HUES64 (cell line): Measurements from ENCODE around the gene VEGFC.

ENCODE experiments used
- H3K27ac ChIP-seq: 2 replicates; pipeline ENCODE4 v1.7.0; 2013; ENCODE audit warnings: low read depth, low read length, inconsistent platforms
- H3K27me3 ChIP-seq: 2 replicates; pipeline ENCODE4 v1.6.1; 2013; ENCODE audit warnings: mild to moderate bottlenecking, low read length; ENCODE audit not compliant: insufficient read depth
- H3K36me3 ChIP-seq: 2 replicates; pipeline ENCODE4 v1.6.1; 2013; ENCODE audit warnings: mild to moderate bottlenecking, low read length; ENCODE audit not compliant: insufficient read depth
- H3K4me1 ChIP-seq: 2 replicates; pipeline ENCODE4 v1.6.1; 2013; ENCODE audit warnings: mild to moderate bottlenecking, low read length, moderate library complexity; ENCODE audit not compliant: insufficient read depth
- H3K4me3 ChIP-seq: 2 replicates; pipeline ENCODE4 v1.5.1; 2013; ENCODE audit warnings: mild to moderate bottlenecking, low read length, moderate library complexity
- H3K9ac ChIP-seq: 2 replicates; pipeline ENCODE4 v1.6.1; 2013; ENCODE audit warnings: mild to moderate bottlenecking, low read depth, low read length
- H3K9me3 ChIP-seq: 2 replicates; pipeline ENCODE4 v1.6.1; 2013; ENCODE audit warnings: low read depth, low read length; ENCODE audit not compliant: insufficient read depth
- WGBS: fragments of 150-250, 120-280 bp; methylation state at CpG from one replicate; pipeline ENCODE4 v1.1.7; 2013; ENCODE audit warnings: missing lambda C conversion rate; 5-methylcytosine and 5-hydroxymethylcytosine counted together

VEGFC gene

DNA sequence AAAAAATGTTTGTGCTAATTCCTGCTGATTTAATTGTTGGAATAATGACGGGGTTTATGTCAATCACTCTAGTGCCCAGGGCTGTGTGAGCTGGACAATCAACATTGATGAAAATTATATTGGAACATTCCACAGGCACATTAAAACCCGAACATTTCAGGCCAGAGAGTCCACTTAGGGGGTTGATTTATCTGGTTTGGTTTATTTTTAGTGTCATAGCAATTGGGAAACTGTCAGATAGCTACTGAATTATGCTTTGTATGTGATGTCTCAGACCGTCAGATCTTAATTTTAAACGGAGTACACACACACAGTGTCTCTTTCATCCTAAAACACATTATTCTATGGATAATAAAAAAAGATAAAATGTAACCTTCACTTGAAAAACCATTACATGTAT is 51.5 kb downstream of the VEGFC start:
- Histone ChIP-seq H3K36me3 (no peaks in the 10 kb centered on the region), H3K9me3 (no peaks in the 10 kb centered on the region), H3K27ac (no peak overlapping the region), H3K9ac (no peak overlapping the region), H3K27me3 (no peaks in the 10 kb centered on the region), H3K4me1 (no peaks in the 10 kb centered on the region), H3K4me3 (no peak overlapping the region)
- WGBS, result 99% methylated on average over 2 of the region's 4 CpGs

DNA sequence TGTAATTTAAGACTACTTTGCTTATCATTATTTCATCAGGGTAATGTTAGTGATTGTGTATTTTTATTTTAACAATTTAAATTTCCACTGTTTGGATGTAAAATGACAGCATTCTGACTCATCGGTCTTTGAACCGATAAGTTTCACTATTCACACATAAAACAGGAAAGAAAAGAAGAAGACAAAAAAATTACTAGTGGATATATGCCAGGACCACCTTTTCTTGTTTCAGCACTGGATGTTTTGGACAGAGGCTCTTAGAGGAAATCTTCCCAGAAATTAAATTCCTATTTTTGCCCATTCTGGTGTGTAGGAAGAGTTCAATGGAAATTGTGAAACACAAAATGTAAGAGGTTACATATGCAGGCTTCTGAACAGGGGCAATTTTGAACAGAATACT is 57.4 kb downstream of the VEGFC start:
- WGBS, result no CpG with 5 or more reads among the region's 2 CpGs

DNA sequence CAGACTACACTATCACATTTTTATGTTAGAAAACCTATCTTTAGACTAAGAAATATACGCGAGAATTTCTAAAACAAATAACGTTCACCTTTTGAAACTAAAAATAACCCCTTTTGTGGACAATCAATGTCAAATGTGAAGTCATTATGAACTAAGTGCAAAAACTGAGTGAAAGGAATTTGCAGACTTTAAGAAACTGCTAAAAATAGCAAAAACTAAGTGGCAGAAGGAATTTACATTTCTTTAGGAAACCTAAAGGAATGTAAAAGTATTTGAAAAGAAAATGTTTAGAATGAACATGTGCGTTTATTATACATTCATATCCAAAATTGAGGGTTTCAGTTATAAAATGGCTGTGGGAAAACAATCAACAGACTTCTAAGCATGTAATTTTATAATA is 58.3 kb downstream of the VEGFC start:
- H3K27ac ChIP-seq, result no peak overlapping the region
- H3K9me3 ChIP-seq, result no peaks in the 10 kb centered on the region
- peaks cover 8% of the 10 kb centered on the region for H3K4me1 ChIP-seq
- H3K36me3 ChIP-seq, result no peaks in the 10 kb centered on the region
- H3K4me3 ChIP-seq, result no peak overlapping the region
- 94% methylated on average over 2 of the region's 4 CpGs for WGBS
- no peak overlapping the region for H3K9ac ChIP-seq
- no peaks in the 10 kb centered on the region for H3K27me3 ChIP-seq

More for the DNA sequence above, 57.4 kb downstream of the VEGFC start:
- Histone ChIP-seq H3K4me1 (peaks cover 8% of the 10 kb centered on the region), H3K4me3 (no peak overlapping the region), H3K36me3 (no peaks in the 10 kb centered on the region), H3K27ac (no peak overlapping the region), H3K9me3 (no peaks in the 10 kb centered on the region), H3K27me3 (no peaks in the 10 kb centered on the region), H3K9ac (no peak overlapping the region)

DNA sequence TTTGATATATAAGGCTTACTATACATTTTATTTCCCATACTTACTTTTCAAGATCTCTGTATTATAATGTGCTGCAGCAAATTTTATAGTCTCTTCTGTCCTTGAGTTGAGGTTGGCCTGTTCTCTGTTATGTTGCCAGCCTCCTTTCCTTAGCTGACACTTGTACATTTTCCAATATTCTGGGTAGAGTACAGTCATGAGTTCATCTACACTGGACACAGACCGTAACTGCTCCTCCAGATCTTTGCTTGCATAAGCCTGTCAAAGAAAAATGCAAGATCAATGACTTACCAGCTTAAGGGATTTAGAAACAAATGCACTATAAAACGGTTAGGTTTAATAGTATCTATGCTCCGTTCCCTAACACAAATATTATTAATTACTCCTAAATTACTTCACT is 63.2 kb downstream of the VEGFC start:
- WGBS, result 96% methylated on average over 1 of the region's 3 CpGs
- H3K9ac ChIP-seq, result no peak overlapping the region
- H3K4me1 ChIP-seq, result peaks cover 5% of the 10 kb centered on the region
- no peaks in the 10 kb centered on the region for H3K27me3 ChIP-seq
- H3K27ac ChIP-seq, result no peak overlapping the region
- no peaks in the 10 kb centered on the region for H3K9me3 ChIP-seq
- no peak overlapping the region for H3K4me3 ChIP-seq
- no peaks in the 10 kb centered on the region for H3K36me3 ChIP-seq

GRCh38 chr4:176726803-176727202 is 65.9 kb downstream of the VEGFC start:
- no peaks in the 10 kb centered on the region for H3K36me3 ChIP-seq
- H3K4me3 ChIP-seq, result no peak overlapping the region
- WGBS, result 94% methylated on average over 8 of the region's 8 CpGs
- no peak overlapping the region for H3K9ac ChIP-seq
- H3K27me3 ChIP-seq, result no peaks in the 10 kb centered on the region
- no peaks in the 10 kb centered on the region for H3K9me3 ChIP-seq
- H3K4me1 ChIP-seq, result no peaks in the 10 kb centered on the region
- no peak overlapping the region for H3K27ac ChIP-seq

DNA sequence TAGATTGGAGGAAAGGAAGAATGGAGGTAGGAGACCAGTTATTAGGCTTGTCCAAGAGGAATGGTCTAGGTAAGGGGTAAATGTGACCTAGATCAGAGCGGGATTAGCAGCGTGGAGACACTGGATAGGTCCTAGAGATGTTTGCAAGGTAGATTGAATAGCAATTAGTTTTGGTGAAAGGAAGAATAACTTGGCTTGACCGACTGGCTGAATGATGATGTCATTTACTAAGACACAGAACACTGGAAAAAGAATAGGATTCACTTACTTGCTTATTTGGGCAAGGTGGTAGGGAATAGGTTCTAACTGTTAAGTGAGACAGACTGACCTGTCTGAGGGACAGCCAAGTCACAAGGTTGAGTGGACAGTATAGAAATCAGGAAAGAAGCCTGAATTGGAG is 71.3 kb downstream of the VEGFC start:
- Histone ChIP-seq H3K36me3 (no peaks in the 10 kb centered on the region), H3K4me1 (no peaks in the 10 kb centered on the region), H3K27me3 (no peaks in the 10 kb centered on the region), H3K4me3 (no peak overlapping the region), H3K27ac (no peak overlapping the region), H3K9me3 (no peaks in the 10 kb centered on the region), H3K9ac (no peak overlapping the region)
- 89% methylated on average over 3 of the region's 3 CpGs for WGBS

DNA sequence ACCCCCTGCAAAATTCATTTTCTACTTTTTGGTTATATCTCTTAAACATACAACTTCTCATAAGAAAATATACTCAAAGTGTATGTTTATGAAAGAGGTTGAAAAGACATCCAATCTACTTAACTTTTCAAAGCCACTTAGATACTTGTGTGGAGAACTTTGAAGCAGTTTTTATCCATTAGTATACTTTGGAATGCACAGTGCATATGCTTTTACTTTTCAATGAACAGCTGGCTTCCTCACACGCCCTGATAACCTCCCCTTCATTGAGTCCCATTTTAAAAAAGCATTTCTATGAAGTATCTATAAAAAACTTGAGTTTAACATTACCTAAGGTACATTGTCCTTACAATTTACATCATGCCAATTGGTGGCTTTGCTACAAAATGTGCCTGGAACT is 73.8 kb downstream of the VEGFC start:
- no peaks in the 10 kb centered on the region for H3K9me3 ChIP-seq
- H3K4me3 ChIP-seq, result no peak overlapping the region
- H3K36me3 ChIP-seq, result no peaks in the 10 kb centered on the region
- H3K27me3 ChIP-seq, result no peaks in the 10 kb centered on the region
- no peaks in the 10 kb centered on the region for H3K4me1 ChIP-seq
- H3K27ac ChIP-seq, result no peak overlapping the region
- no peak overlapping the region for H3K9ac ChIP-seq
- WGBS, result 60% methylated on average over 1 of the region's 1 CpG

DNA sequence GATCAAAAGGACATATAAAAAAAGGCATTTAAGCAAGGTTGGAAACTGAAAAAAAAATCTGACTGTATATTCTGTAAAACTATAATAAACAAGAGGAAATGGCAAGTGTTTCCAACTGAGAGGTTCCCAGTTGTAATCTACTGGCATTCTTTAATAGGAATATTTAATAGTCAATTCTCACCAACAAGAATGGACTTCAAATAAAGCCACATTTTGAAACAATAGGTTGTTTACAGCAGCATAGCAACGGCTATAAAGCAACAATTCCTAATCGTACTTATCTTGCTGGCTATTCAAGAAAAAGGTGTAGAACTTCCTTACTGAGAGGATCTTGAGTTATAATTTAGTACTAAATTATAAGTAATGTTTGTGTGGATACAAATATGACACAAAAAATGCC is 75.5 kb downstream of the VEGFC start:
- no peaks in the 10 kb centered on the region for H3K9me3 ChIP-seq
- H3K4me1 ChIP-seq, result no peaks in the 10 kb centered on the region
- no peaks in the 10 kb centered on the region for H3K27me3 ChIP-seq
- no peaks in the 10 kb centered on the region for H3K36me3 ChIP-seq
- 85% methylated on average over 2 of the region's 2 CpGs for WGBS
- H3K27ac ChIP-seq, result no peak overlapping the region
- no peak overlapping the region for H3K9ac ChIP-seq
- no peak overlapping the region for H3K4me3 ChIP-seq

GRCh38 chr4:176709417-176709816 is 83.3 kb downstream of the VEGFC start:
- Histone ChIP-seq H3K9ac (no peak overlapping the region), H3K4me3 (no peak overlapping the region), H3K36me3 (no peaks in the 10 kb centered on the region), H3K9me3 (no peaks in the 10 kb centered on the region), H3K27me3 (no peaks in the 10 kb centered on the region), H3K4me1 (no peaks in the 10 kb centered on the region), H3K27ac (no peak overlapping the region)
- 92% methylated on average over 4 of the region's 5 CpGs for WGBS

DNA sequence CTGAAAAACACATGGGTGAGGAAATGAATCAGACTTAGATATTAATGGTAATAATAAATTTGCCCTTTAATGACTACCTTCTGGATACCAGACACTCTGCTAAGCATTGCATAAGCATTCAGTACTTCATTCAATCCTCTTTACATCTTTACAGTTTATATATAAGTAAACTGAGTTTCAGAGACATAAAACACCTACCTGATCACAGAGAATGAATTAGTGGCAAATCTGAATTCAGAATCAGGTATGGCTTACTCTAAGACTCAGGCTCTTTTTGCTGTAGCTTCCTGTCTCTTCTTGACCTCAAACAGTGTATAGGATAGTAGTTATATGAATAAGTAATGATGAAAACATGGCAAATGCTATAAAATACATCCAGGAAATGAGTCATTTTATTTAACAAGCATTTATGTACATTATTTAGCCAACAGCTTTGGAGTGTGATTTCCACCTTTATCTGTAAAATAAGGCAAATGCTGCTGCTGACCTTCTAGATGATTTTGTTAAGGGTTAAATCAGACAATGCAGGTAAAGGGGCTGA is 83.9 kb downstream of the VEGFC start:
- Histone ChIP-seq H3K9me3 (no peaks in the 10 kb centered on the region), H3K27me3 (no peaks in the 10 kb centered on the region), H3K9ac (no peak overlapping the region), H3K36me3 (no peaks in the 10 kb centered on the region), H3K4me3 (no peak overlapping the region), H3K27ac (no peak overlapping the region), H3K4me1 (no peaks in the 10 kb centered on the region)

DNA sequence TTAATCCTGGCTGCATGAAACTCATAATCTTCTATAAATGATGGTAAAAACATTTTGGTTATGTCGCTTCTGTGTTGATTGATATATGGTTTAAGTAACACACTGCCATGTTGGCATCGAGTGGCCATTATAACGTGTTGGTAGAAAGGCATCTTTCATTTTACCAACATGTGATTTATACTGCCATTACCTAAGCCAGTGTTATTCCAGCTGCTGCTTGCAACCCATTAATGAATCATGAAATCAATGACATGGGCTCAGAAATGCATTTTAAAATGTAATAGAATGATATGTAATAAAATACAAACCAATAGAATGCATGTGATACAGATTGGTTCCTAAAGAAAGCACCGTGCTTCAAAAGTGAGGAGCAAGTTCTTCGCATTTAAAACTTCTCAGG is 102.0 kb downstream of the VEGFC start:
- H3K27me3 ChIP-seq, result no peaks in the 10 kb centered on the region
- H3K4me1 ChIP-seq, result no peaks in the 10 kb centered on the region
- H3K36me3 ChIP-seq, result no peaks in the 10 kb centered on the region
- WGBS, result 96% methylated on average over 5 of the region's 5 CpGs
- no peaks in the 10 kb centered on the region for H3K9me3 ChIP-seq
- H3K9ac ChIP-seq, result no peak overlapping the region
- H3K27ac ChIP-seq, result no peak overlapping the region
- no peak overlapping the region for H3K4me3 ChIP-seq

- Histone ChIP-seq H3K27me3 (no peaks in the 10 kb centered on the region), H3K4me3 (no peak overlapping the region), H3K9me3 (peaks cover 5% of the 10 kb centered on the region; the same call in 1 of the 2 replicates), H3K36me3 (no peaks in the 10 kb centered on the region), H3K27ac (no peak overlapping the region), H3K4me1 (no peaks in the 10 kb centered on the region), H3K9ac (no peak overlapping the region)
- 83% methylated on average over 2 of the region's 4 CpGs for WGBS
Measured at GRCh38 chr4:176680668-176681180, 112.0 kb downstream of the VEGFC start.
